ENCODE results near the gene DHDDS. TPM values are rescaled to one million over a fixed set of nuclear protein-coding genes. Genes with fewer than 3 reads are reported as not detected.

DHDDS gene
- total and polyA plus RNA-seq, 2 of the 13 experiments (the other 11 are each of a cell fraction or from before 2014, with no cell fraction given) = 18.9 to 28.3 TPM

DNA sequence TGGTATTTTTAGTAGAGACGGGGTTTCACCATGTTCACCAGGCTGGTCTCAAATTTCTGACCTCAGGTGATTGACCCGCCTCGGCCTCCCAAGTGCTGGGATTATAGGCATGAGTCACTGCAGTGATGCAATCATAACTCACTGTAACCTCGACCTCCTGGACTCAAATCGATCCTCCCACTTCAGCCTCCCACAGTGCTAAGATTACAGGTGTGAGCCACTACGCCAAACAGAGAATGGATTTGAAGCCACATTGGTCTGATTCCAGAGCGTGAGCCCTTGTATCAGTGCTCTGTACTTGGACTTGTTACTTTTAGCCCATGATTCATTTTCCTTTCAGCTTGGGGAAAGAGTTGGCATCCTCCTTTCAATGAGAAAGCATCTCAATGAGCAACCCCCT is 44.7 kb upstream of the DHDDS start (continued):
- TF ChIP-seq, protein P1, sequence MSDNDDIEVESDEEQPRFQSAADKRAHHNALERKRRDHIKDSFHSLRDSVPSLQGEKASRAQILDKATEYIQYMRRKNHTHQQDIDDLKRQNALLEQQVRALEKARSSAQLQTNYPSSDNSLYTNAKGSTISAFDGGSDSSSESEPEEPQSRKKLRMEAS (IDR thresholded peaks at IDR 0.05) = peak; percentile 91
- TF ChIP-seq HNF4A (CRISPR knock-in tag; IDR thresholded peaks at IDR 0.05) (peak; percentile 92), PITX1 (CRISPR knock-in tag; IDR thresholded peaks at IDR 0.05) (peak; percentile 97), HES4 (CRISPR knock-in tag; IDR thresholded peaks at IDR 0.05; ENCODE audit: borderline replicate concordance) (no peak), ZNF225 (CRISPR knock-in tag; IDR thresholded peaks at IDR 0.05) (no peak), TOE1 (CRISPR knock-in tag; IDR thresholded peaks at IDR 0.05) (no peak), FOXA1 (IDR thresholded peaks at IDR 0.05) (no peak), FOXA1 (CRISPR knock-in tag; IDR thresholded peaks at IDR 0.05) (0 out of 2 replicates have a peak, but pooled peaks have one; percentile 11), FOXO1 (CRISPR knock-in tag; IDR thresholded peaks at IDR 0.05) (peak; percentile 81), CREM (IDR thresholded peaks at IDR 0.05) (peak; percentile 39; the same call in 1 of the 2 replicates), CREM (CRISPR knock-in tag; IDR thresholded peaks at IDR 0.05) (no peak), HIVEP1 (CRISPR knock-in tag; IDR thresholded peaks at IDR 0.05) (peak; percentile 69; the same call in 1 of the 2 replicates), ZNF747 (CRISPR knock-in tag; IDR thresholded peaks at IDR 0.05; ENCODE audit: borderline replicate concordance) (peak; percentile 85; the same call in 1 of the 2 replicates), PRPF4 (IDR thresholded peaks at IDR 0.05; ENCODE audit: low read depth, low read length, poor library complexity, severe bottlenecking) (no peak)
- TF ChIP-seq, protein P2, sequence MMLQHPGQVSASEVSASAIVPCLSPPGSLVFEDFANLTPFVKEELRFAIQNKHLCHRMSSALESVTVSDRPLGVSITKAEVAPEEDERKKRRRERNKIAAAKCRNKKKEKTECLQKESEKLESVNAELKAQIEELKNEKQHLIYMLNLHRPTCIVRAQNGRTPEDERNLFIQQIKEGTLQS (CRISPR knock-in tag; IDR thresholded peaks at IDR 0.05) = peak; percentile 100
- TF ChIP-seq, protein P3, sequence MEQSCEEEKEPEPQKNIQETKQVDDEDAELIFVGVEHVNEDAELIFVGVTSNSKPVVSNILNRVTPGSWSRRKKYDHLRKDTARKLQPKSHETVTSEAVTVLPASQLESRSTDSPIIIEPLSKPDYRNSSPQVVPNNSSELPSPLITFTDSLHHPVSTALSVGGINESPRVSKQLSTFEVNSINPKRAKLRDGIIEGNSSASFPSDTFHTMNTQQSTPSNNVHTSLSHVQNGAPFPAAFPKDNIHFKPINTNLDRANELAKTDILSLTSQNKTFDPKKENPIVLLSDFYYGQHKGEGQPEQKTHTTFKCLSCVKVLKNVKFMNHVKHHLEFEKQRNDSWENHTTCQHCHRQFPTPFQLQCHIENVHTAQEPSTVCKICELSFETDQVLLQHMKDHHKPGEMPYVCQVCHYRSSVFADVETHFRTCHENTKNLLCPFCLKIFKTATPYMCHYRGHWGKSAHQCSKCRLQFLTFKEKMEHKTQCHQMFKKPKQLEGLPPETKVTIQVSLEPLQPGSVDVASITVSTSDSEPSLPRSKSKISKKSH (CRISPR knock-in tag; IDR thresholded peaks at IDR 0.05; ENCODE audit: borderline replicate concordance) = no peak
- TF ChIP-seq, protein P4, sequence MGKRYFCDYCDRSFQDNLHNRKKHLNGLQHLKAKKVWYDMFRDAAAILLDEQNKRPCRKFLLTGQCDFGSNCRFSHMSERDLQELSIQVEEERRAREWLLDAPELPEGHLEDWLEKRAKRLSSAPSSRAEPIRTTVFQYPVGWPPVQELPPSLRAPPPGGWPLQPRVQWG (CRISPR knock-in tag; IDR thresholded peaks at IDR 0.05; ENCODE audit: borderline replicate concordance, low read depth) = no peak
- TF ChIP-seq, protein P5, sequence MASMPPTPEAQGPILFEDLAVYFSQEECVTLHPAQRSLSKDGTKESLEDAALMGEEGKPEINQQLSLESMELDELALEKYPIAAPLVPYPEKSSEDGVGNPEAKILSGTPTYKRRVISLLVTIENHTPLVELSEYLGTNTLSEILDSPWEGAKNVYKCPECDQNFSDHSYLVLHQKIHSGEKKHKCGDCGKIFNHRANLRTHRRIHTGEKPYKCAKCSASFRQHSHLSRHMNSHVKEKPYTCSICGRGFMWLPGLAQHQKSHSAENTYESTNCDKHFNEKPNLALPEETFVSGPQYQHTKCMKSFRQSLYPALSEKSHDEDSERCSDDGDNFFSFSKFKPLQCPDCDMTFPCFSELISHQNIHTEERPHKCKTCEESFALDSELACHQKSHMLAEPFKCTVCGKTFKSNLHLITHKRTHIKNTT (CRISPR knock-in tag; IDR thresholded peaks at IDR 0.05) = no peak
- TF ChIP-seq, protein P6, sequence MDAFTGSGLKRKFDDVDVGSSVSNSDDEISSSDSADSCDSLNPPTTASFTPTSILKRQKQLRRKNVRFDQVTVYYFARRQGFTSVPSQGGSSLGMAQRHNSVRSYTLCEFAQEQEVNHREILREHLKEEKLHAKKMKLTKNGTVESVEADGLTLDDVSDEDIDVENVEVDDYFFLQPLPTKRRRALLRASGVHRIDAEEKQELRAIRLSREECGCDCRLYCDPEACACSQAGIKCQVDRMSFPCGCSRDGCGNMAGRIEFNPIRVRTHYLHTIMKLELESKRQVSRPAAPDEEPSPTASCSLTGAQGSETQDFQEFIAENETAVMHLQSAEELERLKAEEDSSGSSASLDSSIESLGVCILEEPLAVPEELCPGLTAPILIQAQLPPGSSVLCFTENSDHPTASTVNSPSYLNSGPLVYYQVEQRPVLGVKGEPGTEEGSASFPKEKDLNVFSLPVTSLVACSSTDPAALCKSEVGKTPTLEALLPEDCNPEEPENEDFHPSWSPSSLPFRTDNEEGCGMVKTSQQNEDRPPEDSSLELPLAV (CRISPR knock-in tag; conservative IDR thresholded peaks at IDR 0.05; ENCODE audit: low read depth) = 0 out of 2 replicates have a peak, but pooled peaks have one; percentile 44
- TF ChIP-seq, protein P7, sequence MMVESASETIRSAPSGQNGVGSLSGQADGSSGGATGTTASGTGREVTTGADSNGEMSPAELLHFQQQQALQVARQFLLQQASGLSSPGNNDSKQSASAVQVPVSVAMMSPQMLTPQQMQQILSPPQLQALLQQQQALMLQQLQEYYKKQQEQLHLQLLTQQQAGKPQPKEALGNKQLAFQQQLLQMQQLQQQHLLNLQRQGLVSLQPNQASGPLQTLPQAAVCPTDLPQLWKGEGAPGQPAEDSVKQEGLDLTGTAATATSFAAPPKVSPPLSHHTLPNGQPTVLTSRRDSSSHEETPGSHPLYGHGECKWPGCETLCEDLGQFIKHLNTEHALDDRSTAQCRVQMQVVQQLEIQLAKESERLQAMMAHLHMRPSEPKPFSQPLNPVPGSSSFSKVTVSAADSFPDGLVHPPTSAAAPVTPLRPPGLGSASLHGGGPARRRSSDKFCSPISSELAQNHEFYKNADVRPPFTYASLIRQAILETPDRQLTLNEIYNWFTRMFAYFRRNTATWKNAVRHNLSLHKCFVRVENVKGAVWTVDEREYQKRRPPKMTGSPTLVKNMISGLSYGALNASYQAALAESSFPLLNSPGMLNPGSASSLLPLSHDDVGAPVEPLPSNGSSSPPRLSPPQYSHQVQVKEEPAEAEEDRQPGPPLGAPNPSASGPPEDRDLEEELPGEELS (CRISPR knock-in tag; IDR thresholded peaks at IDR 0.05) = peak; percentile 69; the same call in 1 of the 2 replicates
- TF ChIP-seq, protein P8, sequence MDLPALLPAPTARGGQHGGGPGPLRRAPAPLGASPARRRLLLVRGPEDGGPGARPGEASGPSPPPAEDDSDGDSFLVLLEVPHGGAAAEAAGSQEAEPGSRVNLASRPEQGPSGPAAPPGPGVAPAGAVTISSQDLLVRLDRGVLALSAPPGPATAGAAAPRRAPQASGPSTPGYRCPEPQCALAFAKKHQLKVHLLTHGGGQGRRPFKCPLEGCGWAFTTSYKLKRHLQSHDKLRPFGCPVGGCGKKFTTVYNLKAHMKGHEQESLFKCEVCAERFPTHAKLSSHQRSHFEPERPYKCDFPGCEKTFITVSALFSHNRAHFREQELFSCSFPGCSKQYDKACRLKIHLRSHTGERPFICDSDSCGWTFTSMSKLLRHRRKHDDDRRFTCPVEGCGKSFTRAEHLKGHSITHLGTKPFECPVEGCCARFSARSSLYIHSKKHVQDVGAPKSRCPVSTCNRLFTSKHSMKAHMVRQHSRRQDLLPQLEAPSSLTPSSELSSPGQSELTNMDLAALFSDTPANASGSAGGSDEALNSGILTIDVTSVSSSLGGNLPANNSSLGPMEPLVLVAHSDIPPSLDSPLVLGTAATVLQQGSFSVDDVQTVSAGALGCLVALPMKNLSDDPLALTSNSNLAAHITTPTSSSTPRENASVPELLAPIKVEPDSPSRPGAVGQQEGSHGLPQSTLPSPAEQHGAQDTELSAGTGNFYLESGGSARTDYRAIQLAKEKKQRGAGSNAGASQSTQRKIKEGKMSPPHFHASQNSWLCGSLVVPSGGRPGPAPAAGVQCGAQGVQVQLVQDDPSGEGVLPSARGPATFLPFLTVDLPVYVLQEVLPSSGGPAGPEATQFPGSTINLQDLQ (CRISPR knock-in tag; IDR thresholded peaks at IDR 0.05) = no peak
